ENCODE results near the gene MACROD1. TPM values are rescaled to one million over a fixed set of nuclear protein-coding genes. Genes with fewer than 3 reads are reported as not detected.
A peak's percentile ranks its signal among the peaks of the same experiment; 100 is the strongest.

Gene MACROD1
- total and polyA plus RNA-seq, 2 of the 13 experiments (the other 11 are each of a cell fraction or from before 2014, with no cell fraction given) = 23.1 to 34.5 TPM

GRCh38 chr11:64202992-64203391 is 37.1 kb upstream of the MACROD1 start:
- FAIRE-seq (no peak), DNase-seq (ENCODE audit: low spot score) (no peak), ATAC-seq (no peak)
- no peaks in the 10 kb centered on the region for H3K79me2 ChIP-seq (ENCODE audit: insufficient read depth, low read length)
- H4K20me1 ChIP-seq (ENCODE audit: insufficient read depth, low read length) = 0 out of 2 replicates have a peak, but pooled peaks cover 2% of the 10 kb centered on the region
- no peak overlapping the region for H2AFZ ChIP-seq (ENCODE audit: low read length)
- WGBS (ENCODE audit: low lambda C conversion rate) = 100% methylated on average over 6 of the region's 9 CpGs
- peaks cover 36 to 53% of the 10 kb centered on the region in 2 experiments for H3K36me3 ChIP-seq (replicated peaks in 1 of 2; ENCODE audit: control insufficient read depth in 1 of 2, insufficient read depth in 2 of 2, low read length in 2 of 2)
- peaks cover 17% of the 10 kb centered on the region for H3K4me1 ChIP-seq (ENCODE audit: insufficient read depth, low read length)
- in situ Hi-C loops (cut with HindIII; ENCODE audit: extremely low pct_ligation_motif_present, low pct_unique_long_range_greater_than_20kb) = no loop called here
- no peaks in the 10 kb centered on the region for H3K9me3 ChIP-seq (ENCODE audit: low read length)
- ChIA-PET POLR2A (interaction anchor here (3.8 kb wide), 1 partner anchor 18 kb away, joined by 18 read pairs; the partner anchor contains the start of gene STIP1), CTCF (ENCODE audit: low intra/inter-chr PET ratio, low total read pairs) (no interaction called here)
- no peak overlapping the region for H3K9ac ChIP-seq (ENCODE audit: insufficient read depth, low read depth, low read length)
- TF ChIP-seq ZNF530 (CRISPR knock-in tag; IDR thresholded peaks at IDR 0.05; ENCODE audit: low read depth) (no peak), FOSL2 (CRISPR knock-in tag; IDR thresholded peaks at IDR 0.05) (no peak), SRSF4 (IDR thresholded peaks at IDR 0.05; ENCODE audit: low read depth, low read length, poor library complexity, severe bottlenecking) (no peak), RELA (CRISPR knock-in tag; IDR thresholded peaks at IDR 0.05) (no peak), FOXP1 (IDR thresholded peaks at IDR 0.05) (no peak), FOXP1 (CRISPR knock-in tag; IDR thresholded peaks at IDR 0.05) (no peak), RNF2 (conservative IDR thresholded peaks at IDR 0.05; ENCODE audit: low read depth) (no peak), CCAR2 (optimal IDR thresholded peaks at IDR 0.05; ENCODE audit: low read depth, low read length) (no peak)
- H3K4me2 ChIP-seq (ENCODE audit: low read depth, low read length) = no peak overlapping the region
- no peak overlapping the region for H3K4me3 ChIP-seq (replicated peaks in 1 of 3; ENCODE audit: insufficient read depth in 1 of 3, low read depth in 2 of 3, low read length in 3 of 3)
- intact Hi-C loops (cut with micrococcal nuclease; ENCODE audit: unreplicated experiment) = no loop called here
- H3K27me3 ChIP-seq (ENCODE audit: control insufficient read depth in 1 of 2, insufficient read depth in 2 of 2, low read length in 2 of 2) = no peaks in the 10 kb centered on the region
- no TSS peak for BruUV-seq (replicated peaks)
- H3K27ac ChIP-seq (ENCODE audit: extremely low read length, insufficient read depth, low read length) = no peak overlapping the region

GRCh38 chr11:64201543-64201942 is 35.6 kb upstream of the MACROD1 start:
- H3K4me1 ChIP-seq (ENCODE audit: insufficient read depth, low read length) = peaks cover 14% of the 10 kb centered on the region
- ATAC-seq (no peak), FAIRE-seq (no peak), DNase-seq (ENCODE audit: low spot score) (no peak)
- H3K4me2 ChIP-seq (ENCODE audit: low read depth, low read length) = no peak overlapping the region
- H3K36me3 ChIP-seq (replicated peaks in 1 of 2; ENCODE audit: control insufficient read depth in 1 of 2, insufficient read depth in 2 of 2, low read length in 2 of 2) = peaks cover 42 to 67% of the 10 kb centered on the region in 2 experiments
- no peaks in the 10 kb centered on the region for H3K79me2 ChIP-seq (ENCODE audit: insufficient read depth, low read length)
- no TSS peak for BruUV-seq (replicated peaks)
- ChIA-PET POLR2A (interaction anchor here (1.0 to 1.2 kb wide), 2 partner anchors 10 to 16 kb away, joined by 3 to 4 read pairs; partner anchors contain the start of gene STIP1), CTCF (ENCODE audit: low intra/inter-chr PET ratio, low total read pairs) (no interaction called here)
- H3K9ac ChIP-seq (ENCODE audit: insufficient read depth, low read depth, low read length) = no peak overlapping the region
- H3K9me3 ChIP-seq (ENCODE audit: low read length) = no peaks in the 10 kb centered on the region
- no peaks in the 10 kb centered on the region for H3K27me3 ChIP-seq (ENCODE audit: control insufficient read depth in 1 of 2, insufficient read depth in 2 of 2, low read length in 2 of 2)
- no peak overlapping the region for H3K4me3 ChIP-seq (replicated peaks in 1 of 3; ENCODE audit: insufficient read depth in 1 of 3, low read depth in 2 of 3, low read length in 3 of 3)
- H4K20me1 ChIP-seq (ENCODE audit: insufficient read depth, low read length) = 0 out of 2 replicates have a peak, but pooled peaks cover 2% of the 10 kb centered on the region
- intact Hi-C loops (cut with micrococcal nuclease; ENCODE audit: unreplicated experiment) = no loop called here
- 87% methylated on average over 3 of the region's 3 CpGs for WGBS (ENCODE audit: low lambda C conversion rate)
- no peak overlapping the region for H2AFZ ChIP-seq (ENCODE audit: low read length)
- in situ Hi-C loops (cut with HindIII; ENCODE audit: extremely low pct_ligation_motif_present, low pct_unique_long_range_greater_than_20kb) = no loop called here
- H3K27ac ChIP-seq (ENCODE audit: extremely low read length, insufficient read depth, low read length) = no peak overlapping the region
- TF ChIP-seq FOXA3 (CRISPR knock-in tag; IDR thresholded peaks at IDR 0.05) = no peak
- no peak for TF ChIP-seq ZMAT5 (CRISPR knock-in tag; IDR thresholded peaks at IDR 0.05; ENCODE audit: borderline replicate concordance, low read depth)
- no peak for TF ChIP-seq RAD21 (CRISPR knock-in tag; IDR thresholded peaks at IDR 0.05)
- TF ChIP-seq ZNF713 (CRISPR knock-in tag; IDR thresholded peaks at IDR 0.05) = no peak
- no peak for TF ChIP-seq ZNF550 (CRISPR knock-in tag; IDR thresholded peaks at IDR 0.05; ENCODE audit: borderline replicate concordance)
- TF ChIP-seq TP53 (CRISPR knock-in tag; conservative IDR thresholded peaks at IDR 0.05) = no peak
- TF ChIP-seq ZNF260 (CRISPR knock-in tag; IDR thresholded peaks at IDR 0.05; ENCODE audit: borderline replicate concordance, low read depth) = no peak
- TF ChIP-seq ZNF367 (CRISPR knock-in tag; IDR thresholded peaks at IDR 0.05; ENCODE audit: borderline replicate concordance) = no peak
- peak; percentile 81 for TF ChIP-seq CEBPB (IDR thresholded peaks at IDR 0.05; ENCODE audit: borderline replicate concordance, low read depth, low read length)
- TF ChIP-seq TEAD3 (CRISPR knock-in tag; optimal IDR thresholded peaks at IDR 0.05; ENCODE audit: borderline replicate concordance) = no peak
- TF ChIP-seq THAP9 (CRISPR knock-in tag; IDR thresholded peaks at IDR 0.05; ENCODE audit: borderline replicate concordance) = no peak

All from HepG2 (cell line).